GM23338 (cell line): ENCODE results near the gene STON1. TPM values are rescaled to one million over a fixed set of nuclear protein-coding genes. Genes with fewer than 3 reads are reported as not detected.
"Not testable (repeated sequence)": the region's sequence is repeated elsewhere in the genome, so short reads cannot be mapped to it uniquely, and the experiment has no call there.

Source experiments
- ATAC-seq: fragments of 200-7000 bp; cut with Tn5 transposase; 3 replicates; pipeline ENCODE4 v1.9.1; 2020
- DNase-seq: peaks from one replicate; pipeline ENCODE4 v3.0.0-alpha.2; 2015; ENCODE audit warnings: low spot score
- H2AFZ ChIP-seq: fragments of 200-600 bp; sonication (generic); 2 replicates; pipeline ENCODE4 v1.8.0; 2016; ENCODE audit warnings: antibody characterized with exemption, mild to moderate bottlenecking, moderate library complexity
- H3F3A ChIP-seq: fragments of 200-600 bp; sonication (generic); replicated peaks from 2 replicates; pipeline ENCODE4 v1.8.0; 2017; ENCODE audit warnings: antibody characterized with exemption, mixed run types, low read depth
- H3K27ac ChIP-seq: fragments of 200-600 bp; sonication (generic); 2 replicates; pipeline ENCODE4 v1.6.1; 2016; ENCODE audit warnings: low read depth
- H3K27me3 ChIP-seq: fragments of 200-600 bp; sonication (generic); 2 replicates; pipeline ENCODE4 v1.8.0; 2016; ENCODE audit warnings: mild to moderate bottlenecking, mixed run types, moderate library complexity; ENCODE audit not compliant: insufficient read depth
- H3K36me3 ChIP-seq: fragments of 200-600 bp; sonication (generic); 2 replicates; pipeline ENCODE4 v1.8.0; 2016; ENCODE audit warnings: mild to moderate bottlenecking; ENCODE audit not compliant: insufficient read depth
- H3K4me1 ChIP-seq: fragments of 200-600 bp; sonication (generic); 2 replicates; pipeline ENCODE4 v1.8.0; 2016; ENCODE audit warnings: mild to moderate bottlenecking, moderate library complexity; ENCODE audit not compliant: insufficient read depth
- H3K4me2 ChIP-seq: fragments of 200-600 bp; sonication (generic); 2 replicates; pipeline ENCODE4 v1.7.1; 2017; ENCODE audit warnings: mixed run types
- H3K4me3 ChIP-seq: fragments of 200-600 bp; sonication (generic); 2 replicates; pipeline ENCODE4 v1.6.1; 2016; ENCODE audit warnings: mixed run types
- H3K79me2 ChIP-seq: fragments of 200-600 bp; sonication (generic); replicated peaks from 2 replicates; pipeline ENCODE4 v1.8.0; 2017; ENCODE audit warnings: mild to moderate bottlenecking; ENCODE audit not compliant: insufficient read depth
- H3K9me2 ChIP-seq: fragments of 200-600 bp; sonication (generic); 2 replicates; pipeline ENCODE4 v1.8.0; 2017; ENCODE audit not compliant: insufficient read depth
- H4K20me1 ChIP-seq: fragments of 200-600 bp; sonication (generic); replicated peaks from 2 replicates; pipeline ENCODE4 v1.8.0; 2017; ENCODE audit warnings: mild to moderate bottlenecking; ENCODE audit not compliant: insufficient read depth
- H3K27ac Mint-ChIP-seq: 2 replicates; pipeline ENCODE4 v1.8.0; 2020; ENCODE audit warnings: inconsistent platforms, mild to moderate bottlenecking, moderate library complexity, mixed read lengths
- H3K27me3 Mint-ChIP-seq: 3 replicates; pipeline ENCODE4 v1.8.0; 2022; ENCODE audit warnings: low read depth, mild to moderate bottlenecking, moderate library complexity, mixed read lengths, inconsistent platforms; ENCODE audit not compliant: insufficient read depth, poor library complexity
- H3K36me3 Mint-ChIP-seq: 3 replicates; pipeline ENCODE4 v1.8.0; 2021; ENCODE audit warnings: low read depth, mild to moderate bottlenecking, inconsistent platforms, moderate library complexity, mixed read lengths
- H3K4me1 Mint-ChIP-seq: 3 replicates; pipeline ENCODE4 v1.8.0; 2020; ENCODE audit warnings: mild to moderate bottlenecking, inconsistent platforms, mixed read lengths
- H3K4me3 Mint-ChIP-seq: 3 replicates; pipeline ENCODE4 v1.8.0; 2021; ENCODE audit warnings: moderate library complexity, mild to moderate bottlenecking, inconsistent platforms, mixed read lengths
- H3K9me3 Mint-ChIP-seq: 3 replicates; pipeline ENCODE4 v1.8.0; 2020; ENCODE audit warnings: moderate library complexity, mild to moderate bottlenecking, inconsistent platforms, mixed read lengths
- CREB1 ChIP-seq: fragments of 250-450 bp; sonication (Bioruptor Pico); IDR thresholded peaks from 2 replicates; pipeline ENCODE4 v1.5.0; 2020; ENCODE audit warnings: low read depth, mild to moderate bottlenecking, moderate library complexity
- EZH2 ChIP-seq: fragments of 200-600 bp; sonication (generic); IDR thresholded peaks from one replicate; pipeline ENCODE4 v1.8.0; 2017; ENCODE audit warnings: antibody characterized with exemption, mild to moderate bottlenecking, low read depth; ENCODE audit not compliant: unreplicated experiment
- EZH2phosphoT487 ChIP-seq: fragments of 200-600 bp; sonication (generic); IDR thresholded peaks from one replicate; pipeline ENCODE4 v1.8.1; 2018; ENCODE audit warnings: antibody characterized with exemption; ENCODE audit not compliant: unreplicated experiment
- STAT1 ChIP-seq: IDR thresholded peaks from one replicate; pipeline ENCODE4 v1.6.1; 2016; ENCODE audit warnings: antibody characterized with exemption; ENCODE audit not compliant: unreplicated experiment
- ZNF331 ChIP-seq: fragments of 250-450 bp; sonication (Bioruptor Pico); IDR thresholded peaks from 2 replicates; pipeline ENCODE4 v1.5.0; 2020; ENCODE audit warnings: low read depth, mild to moderate bottlenecking, moderate library complexity
- polyA plus RNA-seq: library from polyadenylated mRNA; unstranded; fragments of >200 nt; fragmentation: Nextera tagmentation; extraction: Ambion mirVana; gene quantifications from 2 replicates; pipeline ENCODE4 v1.2.1, GENCODE V29; 2016
- total RNA-seq: library from RNA; depleted of rRNA; stranded (reverse); fragments of >200 nt; shearing (Covaris generic); gene quantifications from 2 replicates; pipeline ENCODE4 v1.2.3, GENCODE V29; 2014
- TF ChIP-seq, protein P1 (sequence below), 2 experiments: fragments of 200-600 bp in 1 of 2; sonication (generic) in 1 of 2; conservative IDR thresholded peaks; 2 replicates each; pipeline versions ENCODE4 v1.5.1 to v1.6.1; 2016 to 2017; ENCODE audit warnings: antibody characterized with exemption in 2 of 2, low read depth in 2 of 2, mild to moderate bottlenecking in 2 of 2, moderate library complexity in 1 of 2
- TF ChIP-seq, protein P2 (sequence below): IDR thresholded peaks from 2 replicates; pipeline ENCODE4 v1.6.1; 2016; ENCODE audit warnings: antibody characterized with exemption
- TF ChIP-seq, protein P3 (sequence below): IDR thresholded peaks from one replicate; pipeline ENCODE4 v1.6.1; 2018; ENCODE audit warnings: antibody characterized with exemption; ENCODE audit not compliant: unreplicated experiment

Gene STON1
- total and polyA plus RNA-seq, 2 experiments from 2014 or later: 5.4 to 14.4 TPM

DNA sequence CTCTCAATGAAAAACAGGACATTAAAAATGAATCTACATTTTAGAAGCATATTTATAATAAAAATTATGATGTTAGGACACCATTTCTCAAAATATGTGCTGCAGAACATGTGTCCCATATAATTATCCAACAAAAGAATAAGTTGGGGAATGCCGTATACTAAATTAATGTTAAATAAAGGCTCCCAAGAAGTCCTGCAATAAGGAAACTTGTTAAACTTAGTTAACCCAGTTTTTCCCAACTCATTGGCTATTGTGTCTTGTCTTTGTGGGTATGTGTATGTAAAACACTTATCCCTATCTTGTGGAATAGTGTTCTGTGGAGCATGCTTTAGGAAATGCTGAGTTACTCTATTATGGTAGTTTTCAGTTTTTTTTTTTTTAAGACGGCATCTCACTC lies 62.1 kb downstream of the STON1 start:
- Mint-ChIP-seq H3K27ac (no peak overlapping the region), H3K4me1 (peaks cover 2% of the 10 kb centered on the region), H3K27me3 (peaks cover 2% of the 10 kb centered on the region), H3K36me3 (no peaks in the 10 kb centered on the region), H3K4me3 (no peak overlapping the region), H3K9me3 (no peaks in the 10 kb centered on the region)
- no peak overlapping the region for H2AFZ ChIP-seq
- H4K20me1 ChIP-seq: no peaks in the 10 kb centered on the region
- no peak for DNase-seq
- no peak overlapping the region for H3K4me3 ChIP-seq
- H3K79me2 ChIP-seq: no peaks in the 10 kb centered on the region
- ATAC-seq: no peak
- no peaks in the 10 kb centered on the region for H3F3A ChIP-seq
- no peaks in the 10 kb centered on the region for H3K27me3 ChIP-seq
- H3K4me1 ChIP-seq: 0 out of 2 replicates have a peak, but pooled peaks cover 4% of the 10 kb centered on the region
- no peaks in the 10 kb centered on the region for H3K36me3 ChIP-seq
- TF ChIP-seq CREB1 (CRISPR knock-in tag): no peak
- no peak for TF ChIP-seq ZNF331 (CRISPR knock-in tag)
- no peak for TF ChIP-seq EZH2phosphoT487
- no peak for TF ChIP-seq STAT1
- no peak for TF ChIP-seq EZH2
- TF ChIP-seq, protein P1, sequence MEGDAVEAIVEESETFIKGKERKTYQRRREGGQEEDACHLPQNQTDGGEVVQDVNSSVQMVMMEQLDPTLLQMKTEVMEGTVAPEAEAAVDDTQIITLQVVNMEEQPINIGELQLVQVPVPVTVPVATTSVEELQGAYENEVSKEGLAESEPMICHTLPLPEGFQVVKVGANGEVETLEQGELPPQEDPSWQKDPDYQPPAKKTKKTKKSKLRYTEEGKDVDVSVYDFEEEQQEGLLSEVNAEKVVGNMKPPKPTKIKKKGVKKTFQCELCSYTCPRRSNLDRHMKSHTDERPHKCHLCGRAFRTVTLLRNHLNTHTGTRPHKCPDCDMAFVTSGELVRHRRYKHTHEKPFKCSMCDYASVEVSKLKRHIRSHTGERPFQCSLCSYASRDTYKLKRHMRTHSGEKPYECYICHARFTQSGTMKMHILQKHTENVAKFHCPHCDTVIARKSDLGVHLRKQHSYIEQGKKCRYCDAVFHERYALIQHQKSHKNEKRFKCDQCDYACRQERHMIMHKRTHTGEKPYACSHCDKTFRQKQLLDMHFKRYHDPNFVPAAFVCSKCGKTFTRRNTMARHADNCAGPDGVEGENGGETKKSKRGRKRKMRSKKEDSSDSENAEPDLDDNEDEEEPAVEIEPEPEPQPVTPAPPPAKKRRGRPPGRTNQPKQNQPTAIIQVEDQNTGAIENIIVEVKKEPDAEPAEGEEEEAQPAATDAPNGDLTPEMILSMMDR (conservative IDR thresholded peaks at IDR 0.05; ENCODE audit: low read depth in 2 of 2): no peak
- TF ChIP-seq, protein P2, sequence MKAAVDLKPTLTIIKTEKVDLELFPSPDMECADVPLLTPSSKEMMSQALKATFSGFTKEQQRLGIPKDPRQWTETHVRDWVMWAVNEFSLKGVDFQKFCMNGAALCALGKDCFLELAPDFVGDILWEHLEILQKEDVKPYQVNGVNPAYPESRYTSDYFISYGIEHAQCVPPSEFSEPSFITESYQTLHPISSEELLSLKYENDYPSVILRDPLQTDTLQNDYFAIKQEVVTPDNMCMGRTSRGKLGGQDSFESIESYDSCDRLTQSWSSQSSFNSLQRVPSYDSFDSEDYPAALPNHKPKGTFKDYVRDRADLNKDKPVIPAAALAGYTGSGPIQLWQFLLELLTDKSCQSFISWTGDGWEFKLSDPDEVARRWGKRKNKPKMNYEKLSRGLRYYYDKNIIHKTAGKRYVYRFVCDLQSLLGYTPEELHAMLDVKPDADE: no peak
- TF ChIP-seq, protein P3, sequence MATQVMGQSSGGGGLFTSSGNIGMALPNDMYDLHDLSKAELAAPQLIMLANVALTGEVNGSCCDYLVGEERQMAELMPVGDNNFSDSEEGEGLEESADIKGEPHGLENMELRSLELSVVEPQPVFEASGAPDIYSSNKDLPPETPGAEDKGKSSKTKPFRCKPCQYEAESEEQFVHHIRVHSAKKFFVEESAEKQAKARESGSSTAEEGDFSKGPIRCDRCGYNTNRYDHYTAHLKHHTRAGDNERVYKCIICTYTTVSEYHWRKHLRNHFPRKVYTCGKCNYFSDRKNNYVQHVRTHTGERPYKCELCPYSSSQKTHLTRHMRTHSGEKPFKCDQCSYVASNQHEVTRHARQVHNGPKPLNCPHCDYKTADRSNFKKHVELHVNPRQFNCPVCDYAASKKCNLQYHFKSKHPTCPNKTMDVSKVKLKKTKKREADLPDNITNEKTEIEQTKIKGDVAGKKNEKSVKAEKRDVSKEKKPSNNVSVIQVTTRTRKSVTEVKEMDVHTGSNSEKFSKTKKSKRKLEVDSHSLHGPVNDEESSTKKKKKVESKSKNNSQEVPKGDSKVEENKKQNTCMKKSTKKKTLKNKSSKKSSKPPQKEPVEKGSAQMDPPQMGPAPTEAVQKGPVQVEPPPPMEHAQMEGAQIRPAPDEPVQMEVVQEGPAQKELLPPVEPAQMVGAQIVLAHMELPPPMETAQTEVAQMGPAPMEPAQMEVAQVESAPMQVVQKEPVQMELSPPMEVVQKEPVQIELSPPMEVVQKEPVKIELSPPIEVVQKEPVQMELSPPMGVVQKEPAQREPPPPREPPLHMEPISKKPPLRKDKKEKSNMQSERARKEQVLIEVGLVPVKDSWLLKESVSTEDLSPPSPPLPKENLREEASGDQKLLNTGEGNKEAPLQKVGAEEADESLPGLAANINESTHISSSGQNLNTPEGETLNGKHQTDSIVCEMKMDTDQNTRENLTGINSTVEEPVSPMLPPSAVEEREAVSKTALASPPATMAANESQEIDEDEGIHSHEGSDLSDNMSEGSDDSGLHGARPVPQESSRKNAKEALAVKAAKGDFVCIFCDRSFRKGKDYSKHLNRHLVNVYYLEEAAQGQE: no peak
- H3K4me2 ChIP-seq: no peak overlapping the region
- H3K9me2 ChIP-seq: no peaks in the 10 kb centered on the region
- H3K27ac ChIP-seq: no peak overlapping the region

DNA sequence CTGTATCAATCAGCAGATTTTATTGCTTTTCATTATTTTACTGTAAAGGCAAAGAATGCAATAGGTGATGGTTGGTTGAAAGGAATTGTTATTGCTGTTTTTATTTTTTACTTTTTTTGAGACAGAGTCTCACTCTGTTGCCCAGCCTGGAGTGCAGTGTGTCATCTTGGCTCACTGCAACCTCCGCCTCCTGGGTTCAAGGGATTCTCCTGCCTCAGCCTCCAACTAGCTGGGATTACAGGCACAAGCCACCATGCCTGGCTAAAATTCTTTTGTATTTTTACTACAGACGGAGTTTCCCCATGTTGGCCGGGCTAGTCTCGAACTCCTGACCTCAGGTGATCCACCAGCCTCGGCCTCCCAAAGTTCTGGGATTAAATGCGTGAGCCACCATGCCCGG lies 66.8 kb downstream of the STON1 start:
- not testable (repeated sequence) for H3K36me3 Mint-ChIP-seq, H3K36me3 ChIP-seq, H2AFZ ChIP-seq, H3K27ac Mint-ChIP-seq, H3K4me3 ChIP-seq, H3K27me3 Mint-ChIP-seq, H3K4me1 ChIP-seq, H3K79me2 ChIP-seq, H3K9me2 ChIP-seq, H3K9me3 Mint-ChIP-seq, H3K4me2 ChIP-seq, H4K20me1 ChIP-seq, ATAC-seq, H3K4me3 Mint-ChIP-seq, DNase-seq, H3K4me1 Mint-ChIP-seq, H3K27ac ChIP-seq, H3K27me3 ChIP-seq, H3F3A ChIP-seq
